Fibroblast of lung (primary cell): ENCODE measurements around the gene PABPC1L2B. TPM values are rescaled to one million over a fixed set of nuclear protein-coding genes. Genes with fewer than 3 reads are reported as not detected.
"Not testable (repeated sequence)": the region's sequence is repeated elsewhere in the genome, so short reads cannot be mapped to it uniquely, and the experiment has no call there.

ENCODE experiments used
- DNase-seq, 2 donors: peaks; one replicate each; pipeline versions ENCODE4 v3.0.0 to v3.0.0-alpha.2; 2010; ENCODE audit warnings: low read depth in 2 of 2
- H2AFZ ChIP-seq: 2 replicates; pipeline ENCODE4 v1.5.1; 2012; ENCODE audit warnings: low read length, control low read depth, inconsistent platforms
- H3K27ac ChIP-seq: 2 replicates; pipeline ENCODE4 v1.5.1; 2011; ENCODE audit warnings: low read length, control low read depth; ENCODE audit not compliant: insufficient read depth
- H3K27me3 ChIP-seq: 2 replicates; pipeline ENCODE4 v1.5.1; 2011; ENCODE audit warnings: mild to moderate bottlenecking, low read length; ENCODE audit not compliant: control insufficient read depth, insufficient read depth
- H3K36me3 ChIP-seq: 2 replicates; pipeline ENCODE4 v1.5.1; 2011; ENCODE audit warnings: low read length; ENCODE audit not compliant: control insufficient read depth, insufficient read depth
- H3K4me1 ChIP-seq: 2 replicates; pipeline ENCODE4 v1.5.1; 2011; ENCODE audit warnings: low read length; ENCODE audit not compliant: control insufficient read depth, insufficient read depth; ENCODE audit errors: extremely low read depth
- H3K4me2 ChIP-seq: 2 replicates; pipeline ENCODE4 v1.5.1; 2011; ENCODE audit warnings: low read length, control low read depth; ENCODE audit not compliant: insufficient read depth; ENCODE audit errors: extremely low read depth
- H3K4me3 ChIP-seq, 4 experiments: fragments of 200-600 bp in 1 of 4; sonication (generic) in 1 of 4; replicated peaks in 1 of 4; 2 replicates each; pipeline ENCODE4 v1.5.1; 2011 to 2016; ENCODE audit warnings: low read length in 4 of 4, low read depth in 3 of 4, mild to moderate bottlenecking in 3 of 4, control low read depth in 2 of 4, inconsistent platforms in 1 of 4, mixed read lengths in 1 of 4; ENCODE audit not compliant: insufficient read depth in 1 of 4; ENCODE audit errors: control extremely low read depth in 1 of 4
- H3K79me2 ChIP-seq: 2 replicates; pipeline ENCODE4 v1.5.1; 2012; ENCODE audit warnings: mild to moderate bottlenecking, low read length, inconsistent platforms; ENCODE audit not compliant: control insufficient read depth, insufficient read depth
- H3K9ac ChIP-seq: 2 replicates; pipeline ENCODE4 v1.5.1; 2011; ENCODE audit warnings: mild to moderate bottlenecking, low read length, control low read depth; ENCODE audit not compliant: insufficient read depth
- H3K9me3 ChIP-seq: 2 replicates; pipeline ENCODE4 v1.5.1; 2012; ENCODE audit warnings: low read depth, low read length; ENCODE audit not compliant: control insufficient read depth, insufficient read depth
- H4K20me1 ChIP-seq: 2 replicates; pipeline ENCODE4 v1.5.1; 2011; ENCODE audit warnings: low read length; ENCODE audit not compliant: control insufficient read depth, insufficient read depth; ENCODE audit errors: extremely low read depth
- EZH2 ChIP-seq: IDR thresholded peaks from 2 replicates; pipeline ENCODE4 v1.5.1; 2012; ENCODE audit warnings: low read length, control low read depth, mild to moderate bottlenecking; ENCODE audit errors: missing control alignments
- polyA plus RNA-seq, 2 donors: library from polyadenylated mRNA; depleted of rRNA in 1 of 2; stranded (reverse) in 1 of 2; unstranded in 1 of 2; fragments of >200 nt; gene quantifications; 2 replicates each; pipeline ENCODE4 v1.2.1, GENCODE V29; 2011 to 2012; ENCODE audit warnings: missing spikeins in 1 of 2
- total RNA-seq: library from RNA; depleted of rRNA; stranded (reverse); fragments of >200 nt; gene quantifications from 2 replicates; pipeline ENCODE4 v1.2.1, GENCODE V29; 2014
- TF ChIP-seq, protein P1 (sequence below), 2 donors: IDR thresholded peaks in 1 of 2; conservative IDR thresholded peaks in 1 of 2; 1 replicate in 1 of 2; 2 replicates in 1 of 2; pipeline ENCODE4 v1.5.1; 2011 to 2012; ENCODE audit warnings: low read length in 2 of 2, control low read depth in 1 of 2, inconsistent platforms in 1 of 2, low read depth in 1 of 2, mild to moderate bottlenecking in 1 of 2

The PABPC1L2B gene
- total and polyA plus RNA-seq, 2 donors (not counting 1 experiment from before 2014, with no cell fraction given): not detected

- Histone ChIP-seq H3K4me1 (no peaks in the 10 kb centered on the region), H3K4me3 (no peak overlapping the region), H3K9ac (no peak overlapping the region), H4K20me1 (no peaks in the 10 kb centered on the region), H3K4me2 (no peak overlapping the region), H2AFZ (no peak overlapping the region), H3K79me2 (no peaks in the 10 kb centered on the region), H3K27ac (no peak overlapping the region), H3K9me3 (no peaks in the 10 kb centered on the region), H3K27me3 (no peaks in the 10 kb centered on the region), H3K36me3 (no peaks in the 10 kb centered on the region)
- TF ChIP-seq, protein P1, sequence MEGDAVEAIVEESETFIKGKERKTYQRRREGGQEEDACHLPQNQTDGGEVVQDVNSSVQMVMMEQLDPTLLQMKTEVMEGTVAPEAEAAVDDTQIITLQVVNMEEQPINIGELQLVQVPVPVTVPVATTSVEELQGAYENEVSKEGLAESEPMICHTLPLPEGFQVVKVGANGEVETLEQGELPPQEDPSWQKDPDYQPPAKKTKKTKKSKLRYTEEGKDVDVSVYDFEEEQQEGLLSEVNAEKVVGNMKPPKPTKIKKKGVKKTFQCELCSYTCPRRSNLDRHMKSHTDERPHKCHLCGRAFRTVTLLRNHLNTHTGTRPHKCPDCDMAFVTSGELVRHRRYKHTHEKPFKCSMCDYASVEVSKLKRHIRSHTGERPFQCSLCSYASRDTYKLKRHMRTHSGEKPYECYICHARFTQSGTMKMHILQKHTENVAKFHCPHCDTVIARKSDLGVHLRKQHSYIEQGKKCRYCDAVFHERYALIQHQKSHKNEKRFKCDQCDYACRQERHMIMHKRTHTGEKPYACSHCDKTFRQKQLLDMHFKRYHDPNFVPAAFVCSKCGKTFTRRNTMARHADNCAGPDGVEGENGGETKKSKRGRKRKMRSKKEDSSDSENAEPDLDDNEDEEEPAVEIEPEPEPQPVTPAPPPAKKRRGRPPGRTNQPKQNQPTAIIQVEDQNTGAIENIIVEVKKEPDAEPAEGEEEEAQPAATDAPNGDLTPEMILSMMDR (conservative IDR thresholded peaks at IDR 0.05 in 1 of 2, IDR thresholded peaks at IDR 0.05 in 1 of 2; ENCODE audit: low read depth in 1 of 2, low read length in 2 of 2): no peak
- no peak for TF ChIP-seq EZH2
- no peak for DNase-seq
These were observed 18.8 kb downstream of the PABPC1L2B start for GRCh38 chrX:73021361-73022092.

DNA sequence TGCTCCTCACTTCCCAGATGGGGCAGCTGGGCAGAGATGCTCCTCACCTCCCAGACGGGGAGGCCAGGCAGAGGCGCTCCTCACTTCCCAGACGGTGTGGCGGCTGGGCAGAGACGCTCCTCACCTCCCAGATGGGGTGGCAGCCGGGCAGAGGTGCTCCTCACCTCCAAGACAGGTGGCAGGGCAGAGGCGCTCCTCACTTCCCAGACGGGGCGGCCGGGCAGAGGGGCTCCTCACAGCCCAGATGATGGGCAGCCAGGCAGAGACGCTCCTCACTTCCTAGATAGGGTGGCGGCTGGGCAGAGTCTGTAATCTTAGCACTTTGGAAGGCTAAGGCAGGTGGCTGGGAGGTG lies 19.3 kb downstream of the PABPC1L2B start:
- not testable (repeated sequence) for DNase-seq, H3K9ac ChIP-seq, H3K4me1 ChIP-seq, H3K27me3 ChIP-seq, H2AFZ ChIP-seq, H3K4me2 ChIP-seq, H3K9me3 ChIP-seq, H3K27ac ChIP-seq, H3K36me3 ChIP-seq, H3K79me2 ChIP-seq, H3K4me3 ChIP-seq, H4K20me1 ChIP-seq

DNA sequence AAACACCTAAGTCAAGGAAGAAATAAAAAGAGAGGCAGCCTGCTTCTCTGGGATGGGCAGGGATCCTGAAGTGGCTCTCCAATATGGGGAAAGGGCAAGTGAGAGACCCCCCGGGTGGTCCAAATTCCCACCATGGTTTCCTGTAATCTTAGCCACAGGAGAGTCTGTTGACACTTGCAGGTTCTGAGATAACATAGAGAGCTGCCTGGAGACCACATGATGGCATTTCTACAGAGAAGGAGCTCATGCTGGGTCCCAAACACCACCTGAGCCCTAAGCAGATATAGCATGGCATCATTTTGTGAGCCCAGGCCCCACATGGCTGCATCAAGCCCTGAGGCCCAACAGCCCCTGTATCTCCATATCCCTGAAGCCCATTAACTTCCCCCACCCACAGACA lies 26.1 kb downstream of the PABPC1L2B start:
- Histone ChIP-seq H3K4me3 (no peak overlapping the region), H3K27me3 (no peaks in the 10 kb centered on the region), H3K27ac (no peak overlapping the region), H3K36me3 (no peaks in the 10 kb centered on the region), H4K20me1 (no peaks in the 10 kb centered on the region), H3K4me2 (no peak overlapping the region), H3K79me2 (no peaks in the 10 kb centered on the region), H3K9ac (no peak overlapping the region), H3K4me1 (no peaks in the 10 kb centered on the region), H2AFZ (no peak overlapping the region), H3K9me3 (no peaks in the 10 kb centered on the region)
- DNase-seq: no peak
- TF ChIP-seq EZH2: no peak

Other genes starting within 250 kb of the PABPC1L2B start
- gene DMRTC1B, start 226.0 kb upstream of the PABPC1L2B start, total RNA-seq: not detected in 2 replicates
- gene DMRTC1B, start 226.0 kb upstream of the PABPC1L2B start, polyA plus RNA-seq: not detected in 2 replicates
- not detected in 2 replicates for gene FAM236B, start 220.3 kb upstream of the PABPC1L2B start, total RNA-seq
- gene FAM236B, start 220.3 kb upstream of the PABPC1L2B start, polyA plus RNA-seq: not detected in 2 replicates
- not detected in 2 replicates for gene FAM236D, start 194.7 kb upstream of the PABPC1L2B start, total RNA-seq
- not detected in 2 replicates for gene FAM236D, start 194.7 kb upstream of the PABPC1L2B start, polyA plus RNA-seq
- not detected in 2 replicates for gene FAM236C, start 90.3 kb upstream of the PABPC1L2B start, total RNA-seq
- gene FAM236C, start 90.3 kb upstream of the PABPC1L2B start, polyA plus RNA-seq: not detected in 2 replicates
- gene FAM236A, start 64.7 kb upstream of the PABPC1L2B start, total RNA-seq: not detected in 2 replicates
- gene FAM236A, start 64.7 kb upstream of the PABPC1L2B start, polyA plus RNA-seq: not detected in 2 replicates
- gene DMRTC1, start 59.1 kb upstream of the PABPC1L2B start, total RNA-seq: not detected in 2 replicates
- gene DMRTC1, start 59.1 kb upstream of the PABPC1L2B start, polyA plus RNA-seq: not detected in 2 replicates
- not detected in 2 replicates for gene PABPC1L2A, start 76.6 kb downstream of the PABPC1L2B start, total RNA-seq
- not detected in 2 replicates for gene PABPC1L2A, start 76.6 kb downstream of the PABPC1L2B start, polyA plus RNA-seq
- gene NAP1L2, start 211.9 kb downstream of the PABPC1L2B start, total RNA-seq: 0.51 and 3.6 TPM in 2 replicates
- gene NAP1L2, start 211.9 kb downstream of the PABPC1L2B start, polyA plus RNA-seq: 0.87 and 0.93 TPM in 2 replicates